Putamen (tissue), 1 donor: ENCODE measurements around the gene OTOG.

Source experiments
- DNase-seq: peaks from one replicate; pipeline ENCODE4 v3.0.0-alpha.2; 2016; ENCODE audit warnings: low spot score

The OTOG gene

GRCh38 chr11:17541330-17541885 is 5.7 kb upstream of the OTOG start:
- no peak for DNase-seq

GRCh38 chr11:17542249-17542648 is 4.8 kb upstream of the OTOG start:
- DNase-seq = no peak

- no peak for DNase-seq
These were observed 4.0 kb upstream of the OTOG start for GRCh38 chr11:17543041-17543440.

- no peak for DNase-seq
These were observed 3.4 kb upstream of the OTOG start for GRCh38 chr11:17543574-17544180.

- DNase-seq = no peak
These were observed 2.9 kb upstream of the OTOG start, which contains the start of gene USH1C for GRCh38 chr11:17544181-17544622. Gene USH1C, minus strand, starts transcription at chr11:17544416. Its CDS starts 109 bp downstream, at chr11:17544307.

- DNase-seq = no peak
These were observed 819 bp upstream of the OTOG start for GRCh38 chr11:17546240-17546639.

GRCh38 chr11:17547932-17548331 is 873 bp downstream of the OTOG start:
- DNase-seq = no peak

- no peak for DNase-seq
These were observed 1.4 kb downstream of the OTOG start for GRCh38 chr11:17548444-17548843.

GRCh38 chr11:17550450-17551346 is 3.6 kb downstream of the OTOG start:
- no peak for DNase-seq

- no peak for DNase-seq
These were observed 4.4 kb downstream of the OTOG start for GRCh38 chr11:17551347-17552040.

GRCh38 chr11:17552041-17552355 is 4.9 kb downstream of the OTOG start:
- no peak for DNase-seq

- DNase-seq = no peak
These were observed 5.6 kb downstream of the OTOG start for GRCh38 chr11:17552392-17553248.

GRCh38 chr11:17553249-17553546 is 6.1 kb downstream of the OTOG start:
- DNase-seq = no peak

GRCh38 chr11:17554487-17554886 is 7.4 kb downstream of the OTOG start:
- DNase-seq = no peak

- DNase-seq = no peak
These were observed 9.9 kb downstream of the OTOG start for GRCh38 chr11:17556999-17557398.

- DNase-seq = no peak
These were observed 11.1 kb downstream of the OTOG start for GRCh38 chr11:17558025-17558780.

- no peak for DNase-seq
These were observed 11.9 kb downstream of the OTOG start for GRCh38 chr11:17558916-17559315.

- DNase-seq = no peak
These were observed 12.5 kb downstream of the OTOG start for GRCh38 chr11:17559341-17560087.

GRCh38 chr11:17560281-17561110 is 13.4 kb downstream of the OTOG start:
- no peak for DNase-seq

GRCh38 chr11:17561111-17561415 is 14.0 kb downstream of the OTOG start:
- no peak for DNase-seq
